GM18907 (cell line): ENCODE measurements around the gene ADAMTSL3.
A peak's percentile ranks its signal among the peaks of the same experiment; 100 is the strongest.
"Not testable (repeated sequence)": the region's sequence is repeated elsewhere in the genome, so short reads cannot be mapped to it uniquely, and the experiment has no call there.

Experiments used
- ATAC-seq: cut with Tn5 transposase; IDR thresholded peaks from one replicate; pipeline ENCODE4 v1.9.1; 2021; ENCODE audit warnings: mild to moderate bottlenecking, moderate library complexity; ENCODE audit not compliant: unreplicated experiment

ADAMTSL3 gene

DNA sequence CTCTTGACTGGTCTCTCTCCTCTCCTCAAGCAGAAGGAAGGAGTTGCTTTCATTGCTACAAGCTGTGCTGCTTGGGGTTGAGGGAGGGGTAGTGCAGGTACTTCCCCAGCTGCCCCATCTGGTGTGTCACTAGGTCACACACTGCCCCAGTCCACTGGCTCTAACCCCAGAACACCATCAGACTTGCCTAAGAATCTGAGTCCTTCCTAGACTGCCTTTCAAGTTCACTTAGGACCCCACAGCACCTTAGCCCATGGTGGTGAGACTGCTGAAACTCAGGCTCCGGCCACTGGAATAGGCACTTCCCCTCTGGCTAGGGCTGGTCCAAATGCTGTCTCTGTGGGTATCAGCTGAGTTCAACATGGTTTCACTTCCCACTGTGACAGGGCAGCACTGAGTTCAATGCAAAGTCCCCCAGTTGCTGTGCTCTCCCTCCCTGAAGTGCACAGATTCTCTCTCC is 301.9 kb downstream of the ADAMTSL3 start:
- ATAC-seq, result peak; percentile 99

DNA sequence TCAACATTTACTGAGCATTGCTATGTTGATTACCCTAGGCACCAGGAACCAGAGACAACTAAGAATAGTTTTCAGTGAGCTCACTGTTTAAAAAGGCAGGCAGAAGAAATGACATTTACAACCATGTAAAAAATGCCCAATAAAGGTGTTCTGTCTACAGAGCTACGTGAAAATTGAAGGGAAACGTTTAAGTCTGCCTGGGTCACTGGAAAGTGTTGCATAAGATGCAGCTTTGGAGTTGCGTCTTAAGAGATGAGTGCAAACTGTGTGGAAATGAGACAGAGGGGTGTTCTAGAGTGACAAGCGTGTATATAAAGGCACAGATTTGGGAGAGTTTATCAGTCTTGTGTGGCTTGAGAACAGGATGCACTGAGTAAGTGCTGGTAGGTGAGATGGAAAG is 303.0 kb downstream of the ADAMTSL3 start:
- no peak for ATAC-seq

DNA sequence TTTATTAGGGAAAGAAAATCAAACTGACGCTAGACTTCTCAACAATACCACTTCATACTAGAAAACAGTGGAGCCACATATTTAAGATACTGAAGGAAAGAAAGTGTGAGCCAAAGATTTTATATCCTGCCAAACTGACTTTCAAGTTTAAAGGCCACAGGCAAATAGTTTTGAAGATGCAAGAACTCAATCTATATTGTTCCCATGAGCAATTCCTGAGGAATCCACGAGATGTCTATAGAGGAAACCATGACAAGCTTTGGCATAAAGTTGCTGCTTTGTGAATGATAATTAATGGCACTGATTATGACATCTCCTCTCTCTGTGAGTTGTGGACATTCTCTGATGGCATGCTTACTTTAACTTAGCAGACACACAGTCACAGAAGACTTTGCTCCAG is 305.6 kb downstream of the ADAMTSL3 start:
- ATAC-seq, result no peak

DNA sequence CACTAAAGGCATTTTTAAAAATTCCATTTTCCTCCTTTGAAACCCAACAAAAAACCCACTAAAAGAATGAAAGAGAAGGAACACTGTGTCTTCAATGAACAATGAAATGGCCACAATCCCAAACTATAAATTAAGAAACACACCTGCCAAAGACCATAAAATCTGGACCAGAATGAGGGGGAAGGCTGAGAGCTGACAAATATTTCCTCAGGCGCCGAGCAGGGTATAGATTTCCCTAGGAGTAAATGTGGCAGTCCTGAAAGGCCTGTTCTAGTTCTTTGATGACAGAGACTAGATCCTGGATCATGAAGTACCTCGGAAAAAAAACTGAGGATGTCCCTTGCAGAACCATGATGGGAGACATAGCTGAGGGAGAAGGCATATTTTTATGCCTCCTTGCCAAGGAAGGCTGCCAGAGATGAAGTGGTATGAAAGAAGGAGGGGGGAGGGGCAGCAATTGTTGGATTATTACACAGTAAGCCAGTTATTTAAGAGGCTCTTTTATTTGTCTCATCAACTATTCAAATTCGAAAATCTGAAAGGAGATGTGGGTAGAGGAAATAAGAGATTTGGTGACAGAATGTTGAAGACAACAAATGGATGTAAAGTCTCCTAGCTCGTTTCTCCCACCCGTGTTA is 306.4 kb downstream of the ADAMTSL3 start:
- no peak for ATAC-seq

DNA sequence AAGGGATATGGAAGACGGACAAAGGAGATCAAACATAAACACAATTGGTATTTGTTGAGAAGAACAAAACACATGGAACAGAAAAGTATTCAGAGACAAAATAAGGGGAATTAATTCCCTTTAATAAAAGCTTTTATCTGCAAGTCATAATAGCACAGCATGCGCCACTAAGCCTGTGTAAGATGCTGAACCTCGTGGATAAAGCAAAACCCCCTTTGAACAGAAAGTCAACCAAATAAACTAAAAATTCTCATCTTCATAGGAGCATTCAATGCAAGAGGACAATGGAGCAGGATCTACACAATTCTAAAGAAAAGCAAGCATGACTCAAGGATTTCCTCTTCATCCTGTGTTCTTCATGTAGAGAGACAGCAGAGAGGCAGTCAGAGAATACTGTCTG is 307.4 kb downstream of the ADAMTSL3 start:
- no peak for ATAC-seq

DNA sequence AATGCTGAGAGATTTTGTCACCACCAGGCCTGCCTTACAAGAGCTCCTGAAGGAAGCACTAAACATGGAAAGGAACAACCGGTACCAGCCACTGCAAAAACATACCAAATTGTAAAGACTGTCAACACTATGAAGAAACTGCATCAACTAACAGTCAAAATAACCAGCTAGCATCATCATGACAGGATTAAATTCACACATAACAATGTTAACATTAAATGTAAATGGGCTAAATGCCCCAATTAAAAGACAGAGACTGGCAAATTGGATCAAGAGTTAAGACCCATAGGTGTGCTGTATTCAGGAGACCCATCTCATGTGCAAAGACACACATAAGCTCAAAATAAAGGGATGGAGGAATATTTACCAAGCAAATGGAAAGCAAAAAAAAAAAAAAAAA is 311.0 kb downstream of the ADAMTSL3 start:
- ATAC-seq, result not testable (repeated sequence)

DNA sequence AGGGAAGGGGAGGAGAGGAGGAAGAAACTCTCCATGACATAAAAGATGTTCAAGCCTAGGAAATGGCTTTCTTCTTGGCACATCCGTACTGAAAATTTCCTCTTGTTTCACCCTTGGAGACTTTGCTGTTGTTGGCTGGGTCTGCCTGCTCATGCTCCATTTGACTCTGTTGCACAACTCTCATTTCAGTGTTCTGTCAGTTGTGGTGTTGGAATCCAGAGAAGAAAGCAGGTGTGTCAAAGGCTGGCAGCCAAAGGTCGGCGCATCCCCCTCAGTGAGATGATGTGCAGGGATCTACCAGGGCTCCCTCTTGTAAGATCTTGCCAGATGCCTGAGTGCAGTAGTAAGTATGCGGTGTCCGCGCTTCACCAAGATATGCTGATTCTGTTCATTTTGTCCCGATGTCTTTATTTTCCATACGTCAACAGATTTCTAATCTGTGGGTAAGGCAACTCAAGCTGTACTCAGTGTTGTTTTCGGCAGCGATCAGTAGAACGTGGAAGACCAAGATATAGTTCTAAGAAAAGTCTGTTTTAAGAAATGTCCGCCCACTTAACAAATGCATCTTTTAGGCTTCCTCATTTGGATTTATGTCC is 316.5 kb downstream of the ADAMTSL3 start:
- no peak for ATAC-seq

DNA sequence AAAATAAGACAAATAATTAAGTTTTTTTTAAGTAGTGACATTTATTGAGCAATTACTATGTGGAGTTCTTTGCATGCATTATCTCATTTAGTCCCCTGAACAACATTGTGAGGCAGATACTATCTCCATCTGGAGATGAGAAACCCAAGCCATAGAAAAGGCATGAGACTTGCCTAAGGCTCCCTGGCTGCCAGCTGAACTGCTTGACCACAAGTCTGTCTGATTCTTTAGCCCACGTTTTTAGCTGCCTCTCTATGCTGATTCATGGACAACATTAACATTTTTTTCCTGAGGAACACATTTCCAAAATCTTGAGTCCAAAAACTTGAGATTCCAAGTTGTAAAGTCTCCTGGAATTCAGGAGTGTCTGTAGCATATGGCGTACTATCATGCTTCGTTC is 318.1 kb downstream of the ADAMTSL3 start:
- ATAC-seq, result no peak

DNA sequence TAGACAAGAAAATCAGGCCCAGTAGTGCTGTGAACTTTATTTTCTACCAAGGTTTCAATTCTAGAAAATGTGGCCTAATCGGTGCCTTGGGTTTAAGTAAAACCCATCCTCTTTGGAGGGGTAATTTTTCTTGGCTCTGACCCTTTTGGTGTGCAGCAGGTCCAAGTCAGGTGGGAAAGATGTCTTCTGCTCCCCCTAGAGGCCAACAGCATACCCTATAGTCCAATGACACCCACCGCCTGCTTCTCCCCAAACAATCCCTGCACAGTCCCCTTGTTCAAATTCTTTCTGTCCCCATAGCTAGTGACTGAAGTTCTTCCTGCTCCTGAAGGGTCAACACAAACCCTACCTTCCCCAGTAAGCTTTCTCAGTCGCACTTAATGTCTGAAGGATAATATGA is 319.9 kb downstream of the ADAMTSL3 start:
- no peak for ATAC-seq

DNA sequence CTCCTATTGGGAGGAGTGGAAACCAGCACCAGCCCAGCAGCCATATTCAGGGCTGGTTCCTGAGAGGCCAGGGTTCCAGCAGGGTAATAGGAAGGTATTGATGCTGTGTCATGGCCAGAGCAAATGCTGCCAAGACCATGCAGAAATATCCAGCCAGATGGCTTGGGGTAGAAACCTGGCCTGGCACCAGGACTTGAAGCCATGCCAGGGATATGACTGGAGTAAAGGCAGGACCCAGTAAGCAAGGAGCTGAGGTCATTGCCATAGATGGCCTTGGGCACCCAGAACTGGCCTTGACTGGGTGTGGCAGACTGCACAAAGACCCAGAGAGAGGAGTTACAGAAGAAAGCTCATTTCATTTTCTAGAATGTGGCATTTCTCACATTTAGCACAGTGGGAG is 324.1 kb downstream of the ADAMTSL3 start:
- no peak for ATAC-seq

DNA sequence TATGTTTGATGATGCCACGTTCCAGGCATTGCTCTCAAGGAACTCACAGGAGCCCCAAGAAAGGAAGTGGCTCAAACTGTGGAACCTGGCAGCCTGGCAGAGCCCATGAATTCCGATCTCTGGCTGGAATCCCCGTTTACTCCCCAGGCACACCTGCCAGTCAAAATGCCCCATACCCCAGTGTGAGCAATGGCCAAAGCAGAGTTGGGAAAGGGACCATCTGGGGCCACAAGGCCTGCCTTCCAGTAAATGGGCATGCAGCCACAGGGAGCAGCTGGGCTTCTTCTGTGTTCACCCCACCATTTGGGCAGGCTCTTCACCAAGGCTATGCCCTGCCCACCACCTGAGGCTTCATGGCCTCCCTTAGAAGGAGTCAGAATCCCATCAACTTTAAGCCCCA is 324.7 kb downstream of the ADAMTSL3 start:
- ATAC-seq, result no peak

DNA sequence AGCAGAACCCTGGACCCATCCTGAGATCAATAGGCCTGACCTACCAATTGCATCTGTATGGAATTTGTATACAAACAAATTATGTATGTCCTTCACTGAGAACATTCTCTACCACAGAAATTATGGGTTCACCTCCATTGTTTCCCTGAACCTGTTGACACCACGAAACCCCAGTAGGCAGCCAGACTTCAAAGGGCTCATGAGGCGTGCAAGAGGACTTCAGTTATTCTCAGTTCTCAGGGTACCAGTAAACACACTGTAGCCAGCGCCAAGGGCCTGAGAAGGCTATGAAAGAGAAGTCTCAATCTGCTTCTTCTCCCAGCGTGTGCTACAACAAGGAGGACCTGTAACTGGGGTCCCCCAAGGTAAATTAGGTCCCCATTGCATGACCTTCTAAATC is 326.7 kb downstream of the ADAMTSL3 start:
- no peak for ATAC-seq

DNA sequence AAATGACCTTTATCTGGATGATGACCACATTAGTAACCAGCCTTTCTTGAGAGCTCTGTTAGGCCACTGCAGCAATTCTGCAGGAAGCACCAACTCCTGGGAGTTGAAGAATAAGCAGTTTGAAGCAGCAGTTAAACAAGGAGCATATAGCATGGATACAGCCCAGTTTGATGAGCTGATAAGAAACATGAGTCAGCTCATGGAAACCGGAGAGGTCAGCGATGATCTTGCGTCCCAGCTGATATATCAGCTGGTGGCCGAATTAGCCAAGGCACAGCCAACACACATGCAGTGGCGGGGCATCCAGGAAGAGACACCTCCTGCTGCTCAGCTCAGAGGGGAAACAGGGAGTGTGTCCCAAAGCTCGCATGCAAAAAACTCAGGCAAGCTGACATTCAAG is 328.8 kb downstream of the ADAMTSL3 start:
- ATAC-seq, result no peak

DNA sequence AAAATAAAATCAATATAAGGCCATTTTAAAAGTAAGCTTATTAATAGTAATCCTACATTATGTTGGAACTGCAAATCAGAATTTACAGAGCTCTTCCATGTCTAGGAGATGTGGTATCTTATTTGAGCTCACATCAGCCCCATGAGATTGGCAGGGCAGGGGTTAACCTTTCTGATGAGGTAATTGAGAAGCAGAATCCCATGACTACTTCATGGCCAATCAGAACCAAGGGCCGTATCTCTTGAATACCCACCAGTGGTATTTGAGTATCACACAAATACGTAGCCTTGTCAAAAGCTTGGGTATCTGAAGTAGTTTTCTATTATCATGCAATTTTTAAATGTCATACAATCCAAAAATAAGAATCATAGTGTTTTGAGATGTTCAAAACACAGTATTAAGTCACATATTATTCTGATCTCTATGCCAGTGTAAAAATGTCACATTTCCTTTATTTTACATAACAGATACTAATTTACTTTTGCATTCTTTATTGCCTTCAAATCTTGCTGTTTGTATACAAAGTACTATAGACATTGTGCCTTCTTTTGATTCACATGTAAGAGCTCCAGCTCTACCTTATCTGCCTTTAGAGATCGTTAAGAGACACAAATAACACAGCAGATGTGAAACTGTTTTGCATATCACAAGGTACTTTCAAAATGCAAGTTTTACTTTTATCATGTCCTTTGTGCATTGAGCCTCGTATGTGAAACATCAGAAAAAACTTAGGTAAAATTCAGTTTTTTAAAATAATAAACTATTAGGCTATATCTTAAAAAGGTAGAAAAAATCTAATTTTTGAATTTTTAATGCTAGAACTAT is 329.9 kb downstream of the ADAMTSL3 start:
- peak; percentile 79 for ATAC-seq

DNA sequence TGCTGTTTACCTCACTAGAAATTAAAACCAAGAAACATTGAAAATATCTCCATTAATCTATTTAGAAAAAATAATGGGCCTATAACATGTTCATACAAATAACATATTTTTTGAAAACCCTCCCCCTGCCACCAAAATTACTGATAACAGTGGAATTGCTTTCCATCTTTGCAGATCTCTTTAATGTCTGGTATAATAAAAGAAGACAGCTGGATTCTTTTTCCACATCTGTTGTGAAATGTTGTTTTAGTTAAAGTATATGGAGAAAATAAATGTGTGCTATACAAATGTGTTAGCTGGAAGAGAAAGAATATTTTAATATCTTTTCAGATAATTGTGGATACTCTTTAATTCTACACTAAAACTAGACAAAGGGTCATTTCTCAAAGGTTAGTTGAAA is 330.7 kb downstream of the ADAMTSL3 start:
- no peak for ATAC-seq

DNA sequence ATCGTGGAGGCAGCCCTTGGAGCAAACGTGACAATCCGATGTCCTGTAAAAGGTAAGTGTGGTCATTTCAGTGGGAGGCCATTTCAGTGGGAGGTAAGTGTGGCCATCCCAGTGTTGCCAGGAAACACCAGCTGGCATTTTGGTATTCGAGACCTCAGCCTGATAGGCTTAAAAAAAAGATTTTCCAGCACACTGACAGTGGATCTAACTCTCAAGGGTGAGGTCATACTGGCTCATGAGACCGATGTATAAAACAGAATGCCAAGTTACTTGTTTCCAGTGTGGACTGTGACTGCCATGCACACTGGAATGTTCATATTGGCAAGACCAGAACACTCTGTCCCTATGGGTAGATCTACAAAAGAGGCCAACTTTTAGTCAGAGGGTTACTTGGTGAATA is 337.2 kb downstream of the ADAMTSL3 start:
- ATAC-seq, result no peak

DNA sequence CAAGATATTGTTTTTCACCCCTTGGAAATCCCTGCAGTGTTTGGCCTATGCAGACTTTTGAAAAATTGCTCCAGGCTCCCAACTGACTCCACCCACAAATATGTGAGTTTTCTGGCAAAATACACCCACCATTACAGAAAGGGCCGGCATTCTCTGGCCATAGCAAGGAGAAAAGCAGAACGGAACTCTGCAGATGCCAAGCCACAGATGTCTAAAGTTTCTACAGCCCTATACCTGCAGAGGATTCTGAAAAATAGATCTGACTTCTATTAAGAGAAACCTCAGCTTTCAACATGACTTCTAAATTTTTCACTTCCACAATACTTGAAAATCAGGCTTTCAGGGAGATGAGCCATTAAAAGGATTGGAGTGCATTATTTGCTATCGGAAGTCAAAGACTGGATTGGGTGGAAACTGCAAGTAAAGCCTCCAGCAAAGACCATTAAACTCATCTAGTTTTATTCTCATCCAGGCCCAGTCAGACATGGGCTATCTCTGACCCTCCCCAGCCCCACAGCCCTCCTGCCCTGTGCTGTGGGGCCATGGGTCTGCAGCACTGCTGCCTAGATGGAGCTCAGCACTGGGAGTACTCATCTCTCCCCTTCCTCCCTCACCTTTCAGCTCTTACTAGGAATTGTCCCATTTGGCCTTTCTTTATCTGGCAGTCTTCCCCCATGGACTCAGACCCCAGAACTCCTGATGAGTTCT is 338.6 kb downstream of the ADAMTSL3 start:
- no peak for ATAC-seq

DNA sequence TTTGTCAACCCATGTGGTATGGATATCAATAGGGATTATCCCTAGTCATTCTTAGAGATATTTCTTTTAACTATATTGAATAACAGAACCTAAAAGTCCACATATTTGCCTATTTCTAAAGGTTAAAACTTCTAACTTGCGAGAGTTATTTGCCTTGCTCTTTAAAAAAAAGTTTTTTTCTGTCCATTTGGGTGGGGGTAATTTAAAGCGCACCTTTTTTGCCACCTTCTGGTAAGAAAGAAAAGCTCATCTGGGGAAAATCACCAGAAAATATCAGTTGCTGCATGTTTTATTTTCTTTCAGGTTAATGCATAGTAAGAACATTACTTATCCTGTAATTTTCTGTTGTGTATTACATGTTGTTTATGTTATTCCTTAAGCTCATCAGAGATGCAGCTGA is 339.7 kb downstream of the ADAMTSL3 start:
- no peak for ATAC-seq

DNA sequence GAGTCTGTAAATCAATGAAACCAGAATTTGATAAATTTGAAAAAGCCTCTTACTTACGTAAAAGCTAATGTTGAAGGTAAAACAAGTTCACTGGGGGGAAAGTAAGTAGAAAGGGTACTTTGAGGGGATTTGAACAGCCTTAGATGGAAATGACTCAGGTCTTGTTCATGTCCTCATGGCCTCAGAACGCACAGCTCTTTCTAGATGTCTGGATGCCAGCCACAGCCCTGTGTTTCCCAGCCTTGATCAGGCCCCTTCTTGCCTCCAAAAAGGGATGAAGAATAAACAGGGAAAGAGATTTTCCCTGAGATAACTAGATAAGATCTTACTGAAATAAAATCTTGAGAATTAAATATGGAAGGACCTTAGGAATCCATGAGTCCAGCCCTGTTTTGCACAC is 344.6 kb downstream of the ADAMTSL3 start:
- ATAC-seq, result no peak

DNA sequence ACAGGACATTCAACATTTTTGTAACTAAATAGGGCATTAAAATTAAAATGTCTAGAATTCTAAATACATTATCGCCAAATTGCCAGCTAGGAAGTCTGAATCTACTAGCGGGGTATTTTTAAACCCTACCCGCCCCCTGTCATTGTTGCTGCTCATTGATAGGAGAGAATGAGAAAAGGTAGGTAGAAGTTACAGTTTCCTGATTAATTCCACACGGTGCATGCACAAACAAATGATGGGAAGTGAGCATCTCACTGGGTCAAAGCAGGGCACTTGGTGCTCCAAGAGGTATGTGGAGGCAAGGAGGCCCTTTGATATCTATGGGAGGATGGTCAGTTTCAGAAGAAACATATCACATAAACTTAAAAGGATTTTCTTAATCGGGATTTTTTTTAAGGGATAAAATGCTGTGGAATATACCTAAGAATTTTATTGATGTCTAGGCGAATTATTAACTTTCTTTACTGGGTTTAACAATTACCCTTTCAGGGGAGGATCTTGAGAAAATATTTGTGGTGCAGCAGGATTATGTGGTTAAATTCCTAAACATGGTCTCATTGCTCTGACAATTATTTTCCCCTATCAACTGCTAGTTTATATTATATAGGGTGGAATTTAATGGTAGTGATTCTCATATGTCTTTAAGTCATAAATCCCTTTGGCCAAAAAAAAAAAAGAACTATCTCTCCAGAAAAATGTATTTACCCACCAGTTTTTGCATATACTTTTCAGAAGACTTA is 345.6 kb downstream of the ADAMTSL3 start:
- no peak for ATAC-seq

DNA sequence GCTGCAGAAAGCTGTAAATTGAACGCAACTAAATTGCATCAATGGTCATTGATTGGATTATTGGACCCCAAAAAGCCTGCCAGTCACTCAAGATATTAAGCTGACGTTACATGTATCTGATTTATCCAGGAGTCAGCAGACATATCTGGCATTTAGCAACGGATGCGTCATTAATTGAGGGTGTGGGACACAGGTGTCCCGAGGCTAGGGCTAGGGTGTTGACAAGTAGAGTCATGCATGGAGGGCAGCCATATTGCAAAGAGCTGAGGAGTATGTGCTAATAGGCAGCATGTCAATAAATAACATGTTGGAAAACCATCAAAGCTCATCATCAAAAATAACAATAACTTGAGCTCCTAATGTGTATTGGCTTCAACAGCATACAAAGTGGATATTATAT is 347.1 kb downstream of the ADAMTSL3 start:
- ATAC-seq, result no peak
